ENCODE measurements around the gene SLC66A1. TPM values are rescaled to one million over a fixed set of nuclear protein-coding genes. Genes with fewer than 3 reads are reported as not detected.

SLC66A1 gene
- total RNA-seq, 6 donors from 2014 or later = 15.6 to 30.3 (median 24.3) TPM

GRCh38 chr1:19307794-19308508 lies 4.2 kb upstream of the SLC66A1 start:
- Histone ChIP-seq H3K36me3 (peaks cover 17 to 55% (median 43%) of the 10 kb centered on the region in 4 donors), H3K27me3 (no peaks in the 10 kb centered on the region), H3K27ac (no peak overlapping the region), H3K9me3 (no peaks in the 10 kb centered on the region), H3K4me1 (peaks cover 11 to 18% (median 15%) of the 10 kb centered on the region in 4 donors), H3K4me3 (no peak overlapping the region)
- no peak for ATAC-seq (ENCODE audit: low FRiP score in 2 of 2)
- TF ChIP-seq CTCF (IDR thresholded peaks at IDR 0.05) = no peak
- no peak for TF ChIP-seq EP300 (IDR thresholded peaks at IDR 0.05)
- no peak for TF ChIP-seq POLR2A (IDR thresholded peaks at IDR 0.05)
- no peak for TF ChIP-seq POLR2AphosphoS5 (IDR thresholded peaks at IDR 0.05)
- 91 to 92% methylated on average over 6 to 8 of the region's 10 CpGs for WGBS, 2 donors
- DNase-seq = no peak

- H3K4me3 ChIP-seq = no peak overlapping the region
- WGBS, 2 donors = 90 to 100% methylated on average over 3 of the region's 3 CpGs
- no peaks in the 10 kb centered on the region for H3K27me3 ChIP-seq
- ATAC-seq (ENCODE audit: low FRiP score in 2 of 2) (no peak), DNase-seq (no peak)
- H3K9me3 ChIP-seq = no peaks in the 10 kb centered on the region
- H3K27ac ChIP-seq = no peak overlapping the region
- peaks cover 17 to 24% (median 21%) of the 10 kb centered on the region in 4 donors for H3K4me1 ChIP-seq
- peaks cover 17 to 50% (median 38%) of the 10 kb centered on the region in 4 donors for H3K36me3 ChIP-seq
- no peak for TF ChIP-seq CTCF (IDR thresholded peaks at IDR 0.05)
- TF ChIP-seq POLR2A (IDR thresholded peaks at IDR 0.05) = no peak
- no peak for TF ChIP-seq EP300 (IDR thresholded peaks at IDR 0.05)
- no peak for TF ChIP-seq POLR2AphosphoS5 (IDR thresholded peaks at IDR 0.05)
These were observed 3.6 kb upstream of the SLC66A1 start for GRCh38 chr1:19308509-19308907.

GRCh38 chr1:19309123-19309813 lies 2.9 kb upstream of the SLC66A1 start:
- Histone ChIP-seq H3K4me3 (no peak overlapping the region), H3K9me3 (no peaks in the 10 kb centered on the region), H3K4me1 (peaks cover 20 to 32% (median 23%) of the 10 kb centered on the region in 4 donors), H3K36me3 (peaks cover 17 to 42% (median 31%) of the 10 kb centered on the region in 4 donors), H3K27ac (no peak overlapping the region), H3K27me3 (no peaks in the 10 kb centered on the region)
- no peak for TF ChIP-seq EP300 (IDR thresholded peaks at IDR 0.05)
- DNase-seq (no peak), ATAC-seq (ENCODE audit: low FRiP score in 2 of 2) (no peak)
- WGBS, 2 donors = 78 to 89% methylated on average over 6 of the region's 6 CpGs

- ATAC-seq (ENCODE audit: low FRiP score in 2 of 2) (no peak), DNase-seq (no peak)
- no peak overlapping the region for H3K4me3 ChIP-seq
- TF ChIP-seq CTCF (IDR thresholded peaks at IDR 0.05) = no peak
- TF ChIP-seq POLR2A (IDR thresholded peaks at IDR 0.05) = no peak
- no peak for TF ChIP-seq EP300 (IDR thresholded peaks at IDR 0.05)
- TF ChIP-seq POLR2AphosphoS5 (IDR thresholded peaks at IDR 0.05) = no peak
- H3K9me3 ChIP-seq = no peaks in the 10 kb centered on the region
- 89 to 92% methylated on average over 7 of the region's 7 CpGs for WGBS, 2 donors
- H3K4me1 ChIP-seq = peaks cover 20 to 38% (median 23%) of the 10 kb centered on the region in 4 donors
- no peaks in the 10 kb centered on the region for H3K27me3 ChIP-seq
- H3K27ac ChIP-seq = no peak overlapping the region
- H3K36me3 ChIP-seq = peaks cover 11 to 34% (median 27%) of the 10 kb centered on the region in 4 donors
These were observed 2.1 kb upstream of the SLC66A1 start for GRCh38 chr1:19310061-19310460.

- no peak for ATAC-seq (ENCODE audit: low FRiP score in 2 of 2)
- peak overlapping the region in 2 of 4 donors; percentile 93 to 96 for H3K27ac ChIP-seq
- H3K4me3 ChIP-seq = peak overlapping the region; percentile 89 to 98 (median 98)
- no peak for DNase-seq
- TF ChIP-seq CTCF (IDR thresholded peaks at IDR 0.05) = no peak
- no peak for TF ChIP-seq POLR2AphosphoS5 (IDR thresholded peaks at IDR 0.05)
- no peak for TF ChIP-seq POLR2A (IDR thresholded peaks at IDR 0.05)
- TF ChIP-seq EP300 (IDR thresholded peaks at IDR 0.05) = no peak
- H3K36me3 ChIP-seq = peaks cover 11 to 26% (median 19%) of the 10 kb centered on the region in 4 donors
- WGBS, 2 donors = 52 to 58% methylated on average over 13 of the region's 13 CpGs
- peaks cover 26 to 47% (median 28%) of the 10 kb centered on the region in 4 donors for H3K4me1 ChIP-seq
- no peaks in the 10 kb centered on the region for H3K9me3 ChIP-seq
- no peaks in the 10 kb centered on the region for H3K27me3 ChIP-seq
These were observed 1.2 kb upstream of the SLC66A1 start for GRCh38 chr1:19310720-19311502.
